ENCODE data around the gene ACAD11. TPM values are rescaled to one million over a fixed set of nuclear protein-coding genes. Genes with fewer than 3 reads are reported as not detected.

The ACAD11 gene
- total RNA-seq, 1 experiment from 2014 or later: 15.4 TPM

DNA sequence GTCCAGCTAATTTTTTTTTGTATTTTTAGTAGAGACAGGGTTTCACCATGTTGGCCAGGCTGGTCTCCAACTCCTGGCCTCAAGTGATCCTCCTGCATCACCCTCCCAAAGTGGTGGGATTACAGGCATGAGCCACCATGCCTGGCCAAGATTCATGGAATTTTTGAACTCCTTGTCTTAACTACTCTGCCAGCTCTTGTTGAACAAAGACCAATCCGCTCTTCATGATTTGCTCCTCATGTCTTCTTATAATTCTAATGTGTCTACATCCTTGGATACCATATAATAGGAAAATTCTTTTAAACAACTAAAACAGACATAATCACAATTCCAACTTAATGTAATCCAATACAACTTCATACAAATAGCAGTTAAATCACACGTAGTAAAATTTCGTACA, 21.8 kb upstream of the ACAD11 start:
- DNase-seq (ENCODE audit: low read depth, low spot score) (no peak), ATAC-seq (no peak)
- no peak overlapping the region for H3K4me3 ChIP-seq (ENCODE audit: low read depth in 2 of 2, low read length in 2 of 2)
- intact Hi-C loops (cut with micrococcal nuclease; ENCODE audit: unreplicated experiment) (no loop called here), in situ Hi-C loops (cut with HindIII; ENCODE audit: low pct_unique_long_range_greater_than_20kb, low sequenced_read_pairs) (no loop called here)
- H3K27me3 ChIP-seq (ENCODE audit: control insufficient read depth, insufficient read depth, low read length): no peaks in the 10 kb centered on the region
- TF ChIP-seq SIN3A (IDR thresholded peaks at IDR 0.05; ENCODE audit: borderline replicate concordance, insufficient read depth, low read depth, low read length): no peak
- no peak for TF ChIP-seq TCF7L2 (IDR thresholded peaks at IDR 0.05; ENCODE audit: low read depth, low read length)
- TF ChIP-seq POLR2AphosphoS5 (IDR thresholded peaks at IDR 0.05; ENCODE audit: low read depth, low read length): no peak
- TF ChIP-seq, protein P1, sequence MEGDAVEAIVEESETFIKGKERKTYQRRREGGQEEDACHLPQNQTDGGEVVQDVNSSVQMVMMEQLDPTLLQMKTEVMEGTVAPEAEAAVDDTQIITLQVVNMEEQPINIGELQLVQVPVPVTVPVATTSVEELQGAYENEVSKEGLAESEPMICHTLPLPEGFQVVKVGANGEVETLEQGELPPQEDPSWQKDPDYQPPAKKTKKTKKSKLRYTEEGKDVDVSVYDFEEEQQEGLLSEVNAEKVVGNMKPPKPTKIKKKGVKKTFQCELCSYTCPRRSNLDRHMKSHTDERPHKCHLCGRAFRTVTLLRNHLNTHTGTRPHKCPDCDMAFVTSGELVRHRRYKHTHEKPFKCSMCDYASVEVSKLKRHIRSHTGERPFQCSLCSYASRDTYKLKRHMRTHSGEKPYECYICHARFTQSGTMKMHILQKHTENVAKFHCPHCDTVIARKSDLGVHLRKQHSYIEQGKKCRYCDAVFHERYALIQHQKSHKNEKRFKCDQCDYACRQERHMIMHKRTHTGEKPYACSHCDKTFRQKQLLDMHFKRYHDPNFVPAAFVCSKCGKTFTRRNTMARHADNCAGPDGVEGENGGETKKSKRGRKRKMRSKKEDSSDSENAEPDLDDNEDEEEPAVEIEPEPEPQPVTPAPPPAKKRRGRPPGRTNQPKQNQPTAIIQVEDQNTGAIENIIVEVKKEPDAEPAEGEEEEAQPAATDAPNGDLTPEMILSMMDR (IDR thresholded peaks at IDR 0.05): no peak
- TF ChIP-seq, protein P2, sequence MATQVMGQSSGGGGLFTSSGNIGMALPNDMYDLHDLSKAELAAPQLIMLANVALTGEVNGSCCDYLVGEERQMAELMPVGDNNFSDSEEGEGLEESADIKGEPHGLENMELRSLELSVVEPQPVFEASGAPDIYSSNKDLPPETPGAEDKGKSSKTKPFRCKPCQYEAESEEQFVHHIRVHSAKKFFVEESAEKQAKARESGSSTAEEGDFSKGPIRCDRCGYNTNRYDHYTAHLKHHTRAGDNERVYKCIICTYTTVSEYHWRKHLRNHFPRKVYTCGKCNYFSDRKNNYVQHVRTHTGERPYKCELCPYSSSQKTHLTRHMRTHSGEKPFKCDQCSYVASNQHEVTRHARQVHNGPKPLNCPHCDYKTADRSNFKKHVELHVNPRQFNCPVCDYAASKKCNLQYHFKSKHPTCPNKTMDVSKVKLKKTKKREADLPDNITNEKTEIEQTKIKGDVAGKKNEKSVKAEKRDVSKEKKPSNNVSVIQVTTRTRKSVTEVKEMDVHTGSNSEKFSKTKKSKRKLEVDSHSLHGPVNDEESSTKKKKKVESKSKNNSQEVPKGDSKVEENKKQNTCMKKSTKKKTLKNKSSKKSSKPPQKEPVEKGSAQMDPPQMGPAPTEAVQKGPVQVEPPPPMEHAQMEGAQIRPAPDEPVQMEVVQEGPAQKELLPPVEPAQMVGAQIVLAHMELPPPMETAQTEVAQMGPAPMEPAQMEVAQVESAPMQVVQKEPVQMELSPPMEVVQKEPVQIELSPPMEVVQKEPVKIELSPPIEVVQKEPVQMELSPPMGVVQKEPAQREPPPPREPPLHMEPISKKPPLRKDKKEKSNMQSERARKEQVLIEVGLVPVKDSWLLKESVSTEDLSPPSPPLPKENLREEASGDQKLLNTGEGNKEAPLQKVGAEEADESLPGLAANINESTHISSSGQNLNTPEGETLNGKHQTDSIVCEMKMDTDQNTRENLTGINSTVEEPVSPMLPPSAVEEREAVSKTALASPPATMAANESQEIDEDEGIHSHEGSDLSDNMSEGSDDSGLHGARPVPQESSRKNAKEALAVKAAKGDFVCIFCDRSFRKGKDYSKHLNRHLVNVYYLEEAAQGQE (IDR thresholded peaks at IDR 0.05; ENCODE audit: insufficient read depth in 1 of 2, low read depth in 2 of 2, low read length in 1 of 2): no peak
- BruUV-seq (replicated peaks): TSS peak; percentile 65
- H3K36me3 ChIP-seq (ENCODE audit: control insufficient read depth, insufficient read depth, low read length): peaks cover 59% of the 10 kb centered on the region
- H3K9me3 ChIP-seq (ENCODE audit: control insufficient read depth, insufficient read depth, low read depth, low read length): no peaks in the 10 kb centered on the region
- ChIA-PET CTCF (no interaction called here), POLR2A (no interaction called here)
- no peak overlapping the region for H3K27ac ChIP-seq (ENCODE audit: low read length)
- no peaks in the 10 kb centered on the region for H3K4me1 ChIP-seq (ENCODE audit: control insufficient read depth, insufficient read depth, low read length)

DNA sequence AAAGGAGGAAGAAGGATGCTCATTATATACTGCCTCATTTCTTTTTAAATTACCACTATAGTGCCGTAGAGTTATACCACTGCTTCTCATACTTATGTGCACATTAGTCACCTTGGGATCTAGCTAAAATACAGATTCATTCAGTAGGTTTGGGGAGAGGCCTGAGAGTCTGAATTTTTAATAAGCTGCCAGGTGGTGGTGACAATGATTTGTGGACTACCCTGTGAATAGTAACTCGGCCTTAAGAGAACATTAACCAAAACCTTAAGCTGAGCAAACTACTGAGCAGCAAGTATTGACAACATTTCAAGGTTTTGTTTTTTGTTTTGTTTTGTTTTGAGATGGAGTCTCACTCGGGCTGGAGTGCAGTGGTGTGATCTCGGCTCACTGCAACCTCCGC, 20.3 kb upstream of the ACAD11 start:
- BruUV-seq (replicated peaks): no TSS peak
- ATAC-seq (no peak), DNase-seq (ENCODE audit: low read depth, low spot score) (no peak)
- Histone ChIP-seq H3K27me3 (ENCODE audit: control insufficient read depth, insufficient read depth, low read length) (no peaks in the 10 kb centered on the region), H3K4me1 (ENCODE audit: control insufficient read depth, insufficient read depth, low read length) (no peaks in the 10 kb centered on the region), H3K4me3 (ENCODE audit: low read depth in 2 of 2, low read length in 2 of 2) (no peak overlapping the region), H3K36me3 (ENCODE audit: control insufficient read depth, insufficient read depth, low read length) (peaks cover 68% of the 10 kb centered on the region), H3K27ac (ENCODE audit: low read length) (no peak overlapping the region), H3K9me3 (ENCODE audit: control insufficient read depth, insufficient read depth, low read depth, low read length) (no peaks in the 10 kb centered on the region)
- ChIA-PET CTCF (no interaction called here), POLR2A (no interaction called here)
- in situ Hi-C loops (cut with HindIII; ENCODE audit: low pct_unique_long_range_greater_than_20kb, low sequenced_read_pairs) (no loop called here), intact Hi-C loops (cut with micrococcal nuclease; ENCODE audit: unreplicated experiment) (no loop called here)
- TF ChIP-seq SIN3A (IDR thresholded peaks at IDR 0.05; ENCODE audit: borderline replicate concordance, insufficient read depth, low read depth, low read length) (no peak), POLR2AphosphoS5 (IDR thresholded peaks at IDR 0.05; ENCODE audit: low read depth, low read length) (no peak), TCF7L2 (IDR thresholded peaks at IDR 0.05; ENCODE audit: low read depth, low read length) (no peak)
- TF ChIP-seq, protein P1 (IDR thresholded peaks at IDR 0.05): no peak
